Keratinocyte (primary cell): ENCODE results near the gene TENM3. TPM values are rescaled to one million over a fixed set of nuclear protein-coding genes. Genes with fewer than 3 reads are reported as not detected.

Experiments
- DNase-seq: peaks from one replicate; pipeline ENCODE4 v3.0.0-alpha.2; 2011; ENCODE audit warnings: low read depth, missing footprints, low spot score
- FAIRE-seq: peaks from 2 replicates; lab custom pipeline; 2011; peaks lifted over from hg19 to GRCh38; lab: Jason Lieb, UNC
- H2AFZ ChIP-seq: 2 replicates; pipeline ENCODE4 v1.6.0; 2012; ENCODE audit warnings: low read length, control low read depth, inconsistent platforms; ENCODE audit not compliant: control insufficient read depth
- H3K27ac ChIP-seq: 2 replicates; pipeline ENCODE4 v1.5.1; 2011; ENCODE audit warnings: low read length; ENCODE audit not compliant: control insufficient read depth, insufficient read depth
- H3K27me3 ChIP-seq: 3 replicates; pipeline ENCODE4 v1.6.0; 2011; ENCODE audit warnings: low read length; ENCODE audit not compliant: control insufficient read depth, insufficient read depth; ENCODE audit errors: extremely low read depth
- H3K36me3 ChIP-seq, 2 experiments: 2 replicates in 1 of 2; 3 replicates in 1 of 2; pipeline ENCODE4 v1.5.1; 2011; ENCODE audit warnings: low read length in 2 of 2, mild to moderate bottlenecking in 1 of 2; ENCODE audit not compliant: control insufficient read depth in 2 of 2, insufficient read depth in 2 of 2; ENCODE audit errors: extremely low read depth in 1 of 2
- H3K4me1 ChIP-seq: 3 replicates; pipeline ENCODE4 v1.5.1; 2011; ENCODE audit warnings: low read length; ENCODE audit not compliant: control insufficient read depth, insufficient read depth; ENCODE audit errors: extremely low read depth
- H3K4me2 ChIP-seq: 3 replicates; pipeline ENCODE4 v1.6.0; 2011; ENCODE audit warnings: low read depth, low read length; ENCODE audit not compliant: control insufficient read depth, insufficient read depth; ENCODE audit errors: extremely low read depth
- H3K4me3 ChIP-seq, 3 experiments: fragments of 200-600 bp in 1 of 3; sonication (generic) in 1 of 3; 2 replicates in 2 of 3; 3 replicates in 1 of 3; pipeline ENCODE4 v1.5.1; 2011 to 2016; ENCODE audit warnings: low read length in 3 of 3, mild to moderate bottlenecking in 3 of 3, control low read depth in 2 of 3, inconsistent platforms in 1 of 3, low read depth in 1 of 3, mixed read lengths in 1 of 3, mixed run types in 1 of 3, moderate library complexity in 1 of 3; ENCODE audit not compliant: control insufficient read depth in 2 of 3, insufficient read depth in 2 of 3; ENCODE audit errors: extremely low read depth in 1 of 3
- H3K79me2 ChIP-seq: 2 replicates; pipeline ENCODE4 v1.6.0; 2012; ENCODE audit warnings: low read length; ENCODE audit not compliant: control insufficient read depth, insufficient read depth
- H3K9ac ChIP-seq: 3 replicates; pipeline ENCODE4 v1.6.0; 2011; ENCODE audit warnings: low read length; ENCODE audit not compliant: control insufficient read depth, insufficient read depth; ENCODE audit errors: extremely low read depth
- H3K9me1 ChIP-seq: 3 replicates; pipeline ENCODE4 v1.6.0; 2011; ENCODE audit warnings: low read length; ENCODE audit not compliant: control insufficient read depth, insufficient read depth; ENCODE audit errors: extremely low read depth
- H3K9me3 ChIP-seq: 2 replicates; pipeline ENCODE4 v1.5.1; 2012; ENCODE audit warnings: low read depth, low read length; ENCODE audit not compliant: control insufficient read depth
- H4K20me1 ChIP-seq: 3 replicates; pipeline ENCODE4 v1.6.0; 2011; ENCODE audit warnings: low read length; ENCODE audit not compliant: control insufficient read depth, insufficient read depth; ENCODE audit errors: extremely low read depth
- CTCF ChIP-seq, 3 experiments: IDR thresholded peaks in 1 of 3; conservative IDR thresholded peaks in 1 of 3; optimal IDR thresholded peaks in 1 of 3; 2 replicates in 2 of 3; 3 replicates in 1 of 3; pipeline versions ENCODE3 to v1.5.1; 2011; ENCODE audit warnings: low read length in 3 of 3, mild to moderate bottlenecking in 3 of 3, moderate library complexity in 2 of 3, control low read depth in 1 of 3, inconsistent platforms in 1 of 3; ENCODE audit not compliant: insufficient read depth in 2 of 3; ENCODE audit errors: extremely low read depth in 1 of 3
- EZH2 ChIP-seq: IDR thresholded peaks from one replicate; pipeline ENCODE4 v1.6.1; 2012; ENCODE audit warnings: inconsistent platforms, mild to moderate bottlenecking, low read length, moderate library complexity
- dilution Hi-C: fragments of 300-500 bp; cut with MboI; formaldehyde crosslinking; loops from one replicate; pipeline ENCODE4 v1.7.0; 2020; ENCODE audit warnings: low sequenced_read_pairs; ENCODE audit not compliant: extremely low pct_ligation_motif_present
- polyA plus RNA-seq, 5 experiments: library from polyadenylated mRNA; depleted of rRNA in 3 of 5; stranded (reverse) in 3 of 5; stranded (forward) in 1 of 5; unstranded in 1 of 5; fragments of >200 nt; gene quantifications; 1 replicate in 1 of 5; 2 replicates in 3 of 5; 3 replicates in 1 of 5; pipeline versions ENCODE4 v1.2.1 to v1.2.3, GENCODE V29; 2011 to 2012; ENCODE audit warnings: missing spikeins in 2 of 5, low read depth in 1 of 5, low replicate concordance in 1 of 5

The TENM3 gene
- polyA plus RNA-seq, 1 donor (not counting 4 experiments of a cell fraction or from before 2014, with no cell fraction given), result 17.0 TPM

- Histone ChIP-seq H3K4me1 (no peaks in the 10 kb centered on the region), H3K9ac (no peak overlapping the region), H3K36me3 (peaks cover 0 to 5% of the 10 kb centered on the region in 2 experiments), H4K20me1 (no peaks in the 10 kb centered on the region), H3K27me3 (no peaks in the 10 kb centered on the region), H3K27ac (no peak overlapping the region), H3K79me2 (no peaks in the 10 kb centered on the region), H3K4me3 (no peak overlapping the region), H3K9me1 (no peaks in the 10 kb centered on the region), H2AFZ (no peak overlapping the region), H3K9me3 (no peaks in the 10 kb centered on the region), H3K4me2 (no peak overlapping the region)
- DNase-seq (no peak), FAIRE-seq (no peak)
- TF ChIP-seq EZH2 (no peak), CTCF (optimal IDR thresholded peaks at IDR 0.05 in 1 of 3, IDR thresholded peaks at IDR 0.05 in 1 of 3, conservative IDR thresholded peaks at IDR 0.05 in 1 of 3; ENCODE audit: extremely low read depth in 1 of 3, insufficient read depth in 2 of 3, low read length in 3 of 3) (no peak)
- dilution Hi-C loops, result no loop called here
Measured at GRCh38 chr4:182695009-182695408, 451.8 kb downstream of the TENM3 start.

GRCh38 chr4:182695842-182696241 is 452.6 kb downstream of the TENM3 start:
- FAIRE-seq, result no peak
- TF ChIP-seq EZH2 (no peak), CTCF (optimal IDR thresholded peaks at IDR 0.05 in 1 of 3, IDR thresholded peaks at IDR 0.05 in 1 of 3, conservative IDR thresholded peaks at IDR 0.05 in 1 of 3; ENCODE audit: extremely low read depth in 1 of 3, insufficient read depth in 2 of 3, low read length in 3 of 3) (no peak)

More at GRCh38 chr4:182695842-182696241, 452.6 kb downstream of the TENM3 start:
- H3K36me3 ChIP-seq, result peaks cover 0 to 4% of the 10 kb centered on the region in 2 experiments
- H3K27ac ChIP-seq, result no peak overlapping the region
- no peaks in the 10 kb centered on the region for H4K20me1 ChIP-seq
- no peaks in the 10 kb centered on the region for H3K9me1 ChIP-seq
- no peaks in the 10 kb centered on the region for H3K9me3 ChIP-seq
- no peak overlapping the region for H2AFZ ChIP-seq
- H3K4me3 ChIP-seq, result no peak overlapping the region
- H3K9ac ChIP-seq, result no peak overlapping the region
- no peaks in the 10 kb centered on the region for H3K27me3 ChIP-seq
- no peak for DNase-seq
- no peaks in the 10 kb centered on the region for H3K79me2 ChIP-seq
- no peaks in the 10 kb centered on the region for H3K4me1 ChIP-seq
- dilution Hi-C loops, result no loop called here
- H3K4me2 ChIP-seq, result no peak overlapping the region
